ENCODE measurements around the gene HTR6. TPM values are rescaled to one million over a fixed set of nuclear protein-coding genes. Genes with fewer than 3 reads are reported as not detected.

Gene HTR6
- total RNA-seq, 4 donors from 2014 or later, result not detected

- H3K36me3 ChIP-seq, result no peaks in the 10 kb centered on the region
- H3K27me3 ChIP-seq, result no peaks in the 10 kb centered on the region
- peak overlapping the region; percentile 94 to 98 (median 96) for H3K27ac ChIP-seq
- no peaks in the 10 kb centered on the region for H3K9me3 ChIP-seq
- in situ Hi-C loops (cut with MboI; ENCODE audit: low pct_ligation_motif_present in 1 of 4, low pct_unique_long_range_greater_than_20kb in 1 of 4, low sequenced_read_pairs in 3 of 4), result no loop called here
- peaks cover 24 to 68% (median 66%) of the 10 kb centered on the region in 4 donors for H3K4me1 ChIP-seq
- H3K4me3 ChIP-seq, result peak overlapping the region; percentile 60 to 91 (median 77)
- intact Hi-C loops (cut with DNase I; ENCODE audit: low total_unique reads), result loop anchor here (5.0 kb wide), 1 partner anchor 162 kb away; no protein-coding TSS in a partner anchor
- 0% methylated on average over 6 of the region's 51 CpGs; no CpG with 5 or more reads in 1 of the 2 donors for WGBS, 2 donors (ENCODE audit: low coverage in 1 of 2)
- TF ChIP-seq, protein P1, sequence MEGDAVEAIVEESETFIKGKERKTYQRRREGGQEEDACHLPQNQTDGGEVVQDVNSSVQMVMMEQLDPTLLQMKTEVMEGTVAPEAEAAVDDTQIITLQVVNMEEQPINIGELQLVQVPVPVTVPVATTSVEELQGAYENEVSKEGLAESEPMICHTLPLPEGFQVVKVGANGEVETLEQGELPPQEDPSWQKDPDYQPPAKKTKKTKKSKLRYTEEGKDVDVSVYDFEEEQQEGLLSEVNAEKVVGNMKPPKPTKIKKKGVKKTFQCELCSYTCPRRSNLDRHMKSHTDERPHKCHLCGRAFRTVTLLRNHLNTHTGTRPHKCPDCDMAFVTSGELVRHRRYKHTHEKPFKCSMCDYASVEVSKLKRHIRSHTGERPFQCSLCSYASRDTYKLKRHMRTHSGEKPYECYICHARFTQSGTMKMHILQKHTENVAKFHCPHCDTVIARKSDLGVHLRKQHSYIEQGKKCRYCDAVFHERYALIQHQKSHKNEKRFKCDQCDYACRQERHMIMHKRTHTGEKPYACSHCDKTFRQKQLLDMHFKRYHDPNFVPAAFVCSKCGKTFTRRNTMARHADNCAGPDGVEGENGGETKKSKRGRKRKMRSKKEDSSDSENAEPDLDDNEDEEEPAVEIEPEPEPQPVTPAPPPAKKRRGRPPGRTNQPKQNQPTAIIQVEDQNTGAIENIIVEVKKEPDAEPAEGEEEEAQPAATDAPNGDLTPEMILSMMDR (IDR thresholded peaks at IDR 0.05), result no peak
- no peak for DNase-seq
Measured at GRCh38 chr1:19644395-19644680, 20.3 kb upstream of the HTR6 start.

- no peak for TF ChIP-seq EP300 (IDR thresholded peaks at IDR 0.05; ENCODE audit: low read depth)
- TF ChIP-seq POLR2A (IDR thresholded peaks at IDR 0.05), result peak; percentile 71
- TF ChIP-seq, protein P1 (IDR thresholded peaks at IDR 0.05), result peak in 1 of 5 experiments; percentile 11
- peak; percentile 20 to 50 (median 24) for TF ChIP-seq POLR2AphosphoS5 (IDR thresholded peaks at IDR 0.05)
- peak overlapping the region; percentile 60 to 91 (median 77) for H3K4me3 ChIP-seq
- in situ Hi-C loops (cut with MboI; ENCODE audit: low pct_ligation_motif_present in 1 of 4, low pct_unique_long_range_greater_than_20kb in 1 of 4, low sequenced_read_pairs in 3 of 4) (no loop called here), intact Hi-C loops (cut with DNase I; ENCODE audit: low total_unique reads) (loop anchor here (5.0 kb wide), 2 partner anchors 48 to 163 kb away; a partner anchor contains a TSS)
- WGBS, 2 donors (ENCODE audit: low coverage in 1 of 2), result 0 to 6% methylated on average over 6 to 57 of the region's 71 CpGs
- H3K36me3 ChIP-seq, result no peaks in the 10 kb centered on the region
- H3K4me1 ChIP-seq, result peaks cover 25 to 68% (median 63%) of the 10 kb centered on the region in 4 donors
- H3K27ac ChIP-seq, result peak overlapping the region; percentile 94 to 98 (median 96)
- DNase-seq, result peak; percentile 54
- H3K27me3 ChIP-seq, result no peaks in the 10 kb centered on the region
- H3K9me3 ChIP-seq, result no peaks in the 10 kb centered on the region
Measured at GRCh38 chr1:19644681-19645410, 19.8 kb upstream of the HTR6 start.

GRCh38 chr1:19645411-19646251 is 19.0 kb upstream of the HTR6 start:
- H3K4me1 ChIP-seq, result peaks cover 24 to 68% (median 64%) of the 10 kb centered on the region in 4 donors
- TF ChIP-seq EP300 (IDR thresholded peaks at IDR 0.05; ENCODE audit: low read depth), result no peak
- no peak for TF ChIP-seq POLR2A (IDR thresholded peaks at IDR 0.05)
- TF ChIP-seq POLR2AphosphoS5 (IDR thresholded peaks at IDR 0.05), result no peak
- TF ChIP-seq, protein P1 (IDR thresholded peaks at IDR 0.05), result no peak
- no peaks in the 10 kb centered on the region for H3K27me3 ChIP-seq
- WGBS, 2 donors (ENCODE audit: low coverage in 1 of 2), result 20% methylated on average over 29 of the region's 30 CpGs; no CpG with 5 or more reads in 1 of the 2 donors
- peak overlapping the region; percentile 60 to 91 (median 77) for H3K4me3 ChIP-seq
- H3K36me3 ChIP-seq, result no peaks in the 10 kb centered on the region
- intact Hi-C loops (cut with DNase I; ENCODE audit: low total_unique reads), result loop anchor here (5.0 kb wide), 1 partner anchor 48 kb away; a partner anchor contains a TSS
- peak overlapping the region; percentile 94 to 98 (median 96) for H3K27ac ChIP-seq
- in situ Hi-C loops (cut with MboI; ENCODE audit: low pct_ligation_motif_present in 1 of 4, low pct_unique_long_range_greater_than_20kb in 1 of 4, low sequenced_read_pairs in 3 of 4), result no loop called here
- no peaks in the 10 kb centered on the region for H3K9me3 ChIP-seq
- DNase-seq, result peak; percentile 34
